Measurements from ENCODE around the gene BRMS1L. TPM values are rescaled to one million over a fixed set of nuclear protein-coding genes. Genes with fewer than 3 reads are reported as not detected.

BRMS1L gene
- total and polyA plus RNA-seq, 9 of the 15 experiments (the other 6 are each of a cell fraction or from before 2014, with no cell fraction given) = 1.2 to 4.7 (median 3.3) TPM

DNA sequence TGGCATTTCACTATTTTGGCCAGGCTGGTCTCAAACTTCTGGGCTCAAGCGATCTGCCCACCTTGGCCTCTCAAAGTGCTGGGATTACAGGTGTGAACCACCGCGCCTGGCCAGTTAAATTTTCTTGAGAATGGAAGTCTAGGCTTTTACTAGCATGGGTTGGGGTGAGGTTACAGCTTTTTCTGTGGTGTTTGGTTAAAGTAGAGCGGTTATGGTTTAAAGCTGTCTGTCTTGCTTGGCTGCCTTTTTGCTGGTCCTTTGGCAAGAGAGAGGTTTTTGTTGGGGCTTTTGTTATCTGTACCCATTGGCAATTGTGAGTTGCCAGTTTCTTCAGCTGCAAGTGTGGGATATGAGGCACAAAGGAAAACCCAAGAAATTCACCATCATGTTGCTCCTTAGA is 84.1 kb downstream of the BRMS1L start:
- Histone ChIP-seq H3K9me3 (replicated peaks; ENCODE audit: control insufficient read depth, insufficient read depth, low read depth, low read length) (no peaks in the 10 kb centered on the region), H3K79me2 (ENCODE audit: control insufficient read depth, insufficient read depth, low read length) (no peaks in the 10 kb centered on the region), H3K27ac (ENCODE audit: extremely low read depth, low read depth, low read length) (no peak overlapping the region), H3K4me3 (no peak overlapping the region), H2AFZ (ENCODE audit: low read depth, low read length) (no peak overlapping the region), H3K27me3 (ENCODE audit: control insufficient read depth in 2 of 2, insufficient read depth in 2 of 2, low read length in 2 of 2) (no peaks in the 10 kb centered on the region), H3K4me1 (replicated peaks in 1 of 2; ENCODE audit: control insufficient read depth in 2 of 2, insufficient read depth in 2 of 2, low read length in 2 of 2) (no peaks in the 10 kb centered on the region), H4K20me1 (replicated peaks; ENCODE audit: control insufficient read depth, insufficient read depth, low read length) (no peaks in the 10 kb centered on the region), H3K36me3 (ENCODE audit: control insufficient read depth, insufficient read depth, low read length) (no peaks in the 10 kb centered on the region), H3K9ac (ENCODE audit: insufficient read depth in 1 of 2, low read depth in 2 of 2, low read length in 2 of 2) (no peak overlapping the region), H3K4me2 (ENCODE audit: insufficient read depth, low read length) (no peak overlapping the region), H3K9me1 (ENCODE audit: control insufficient read depth, insufficient read depth, low read length) (no peaks in the 10 kb centered on the region)
- ChIA-PET POLR2A (no interaction called here), CTCF (ENCODE audit: low intra/inter-chr PET ratio) (no interaction called here)
- BruUV-seq (replicated peaks) = no TSS peak
- in situ Hi-C loops (cut with MboI) = no loop called here
- ATAC-seq = no peak
- no peak for TF ChIP-seq LEF1 (IDR thresholded peaks at IDR 0.05)
- TF ChIP-seq ZNF384 (IDR thresholded peaks at IDR 0.05; ENCODE audit: low read depth, low read length) = no peak
- TF ChIP-seq ZNF121 (CRISPR knock-in tag; conservative IDR thresholded peaks at IDR 0.05) = no peak
- TF ChIP-seq CEBPB (tag; IDR thresholded peaks at IDR 0.05) = no peak
- no peak for TF ChIP-seq FOXM1 (IDR thresholded peaks at IDR 0.05; ENCODE audit: low read depth)
- TF ChIP-seq FOXM1 (CRISPR knock-in tag; IDR thresholded peaks at IDR 0.05; ENCODE audit: low read depth) = no peak
- no peak for TF ChIP-seq MTA3 (IDR thresholded peaks at IDR 0.05; ENCODE audit: borderline replicate concordance)
- TF ChIP-seq NFIX (CRISPR knock-in tag; IDR thresholded peaks at IDR 0.05; ENCODE audit: low read depth) = no peak
- no peak for TF ChIP-seq MTA1 (IDR thresholded peaks at IDR 0.05; ENCODE audit: borderline replicate concordance)
- TF ChIP-seq EZH2 (IDR thresholded peaks at IDR 0.05; ENCODE audit: borderline replicate concordance, low read depth, low read length) = no peak
- no peak for TF ChIP-seq POLR2AphosphoS5 (IDR thresholded peaks at IDR 0.05; ENCODE audit: control insufficient read depth, insufficient read depth, low read depth, low read length)
- TF ChIP-seq CREBBP (IDR thresholded peaks at IDR 0.05; ENCODE audit: low read depth, low read length) = no peak
- no peak for TF ChIP-seq MAZ (CRISPR knock-in tag; conservative IDR thresholded peaks at IDR 0.05 in 1 of 2, IDR thresholded peaks at IDR 0.05 in 1 of 2)
- TF ChIP-seq ZNF134 (CRISPR knock-in tag; conservative IDR thresholded peaks at IDR 0.05) = no peak
- intact Hi-C loops (cut with micrococcal nuclease) = no loop called here
- DNase-seq (ENCODE audit: extremely low read depth in 1 of 4, low spot score in 3 of 4) = no peak
- WGBS (ENCODE audit: insufficient coverage, low coverage, missing lambda C conversion rate) = 0% methylated on average over 4 of the region's 4 CpGs
- FAIRE-seq = no peak

Measured in K562 (cell line).